Head of caudate nucleus (tissue), 42 donors: Measurements from ENCODE around the gene RBBP9.
"Not testable (repeated sequence)": the region's sequence is repeated elsewhere in the genome, so short reads cannot be mapped to it uniquely, and the experiment has no call there.

Source experiments
- DNase-seq, 42 donors: peaks; one replicate each; pipeline versions ENCODE4 v3.0.0 to v3.0.0-alpha.2; 2020 to 2021; ENCODE audit warnings: mixed read lengths in 7 of 42
- intact Hi-C: fragments of 100-400 bp; cut with DNase I; formaldehyde crosslinking; loops from one replicate; pipeline ENCODE4 v1.15.0; 2022

Gene RBBP9

DNA sequence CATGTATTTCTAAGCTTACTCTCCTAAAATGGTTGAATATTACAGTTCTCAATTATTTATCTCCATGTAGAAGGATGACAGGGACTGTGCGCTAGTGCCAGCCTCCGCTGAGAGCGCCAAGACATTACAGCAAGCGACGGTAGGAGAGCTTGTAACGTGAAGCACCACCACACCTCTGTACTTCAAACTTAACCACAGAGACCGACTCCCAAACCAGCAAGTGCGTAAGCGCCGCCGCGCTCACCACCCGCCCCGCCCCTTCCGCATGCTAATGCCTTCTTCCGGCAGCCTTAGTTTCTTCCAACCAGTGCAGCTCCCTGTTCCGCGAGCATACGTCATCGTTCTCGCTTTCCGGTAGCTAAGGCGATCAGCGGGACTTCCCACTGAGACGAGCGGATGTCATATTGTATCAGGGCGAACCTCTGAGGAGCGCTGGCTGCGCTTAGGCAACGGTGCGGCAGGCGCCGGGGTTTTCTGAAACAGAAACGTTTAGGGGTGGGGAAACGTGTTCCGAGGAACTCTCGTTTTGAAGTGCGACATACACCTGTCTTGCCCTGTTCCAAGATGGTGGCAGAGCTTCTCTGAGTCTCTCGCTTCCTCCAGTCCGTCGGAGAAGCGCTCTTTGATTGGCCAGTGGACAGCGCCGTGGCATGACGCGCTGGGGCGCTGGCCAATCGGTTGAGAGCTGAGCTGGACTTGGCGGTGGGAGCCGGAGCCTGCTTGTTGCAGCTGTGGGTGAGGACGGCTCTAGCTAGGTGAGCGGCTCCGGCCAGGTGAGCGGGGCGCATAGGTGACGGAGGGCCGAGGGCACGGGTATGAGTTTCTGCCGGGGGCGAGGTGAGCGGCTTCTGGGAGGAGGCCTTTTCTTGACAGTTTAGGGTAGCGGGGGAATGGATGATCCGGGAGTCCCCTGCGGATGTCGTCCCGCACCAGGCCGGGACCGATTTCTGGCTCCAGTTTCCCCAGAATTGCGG is 10.5 kb upstream of the RBBP9 start, which contains the start of gene SEC23B:
Gene SEC23B, plus strand, starts transcription at position 723 of the 974 bp plus-strand sequence. CDS start 2,896 bp downstream, outside the sequence.
- peak; percentile 94 to 99 (median 98) for DNase-seq
- intact Hi-C loops = loop anchor here (5.0 kb wide), 2 partner anchors 40 to 60 kb away; partner anchors contain the start of genes DZANK1, POLR3F and SMIM26

DNA sequence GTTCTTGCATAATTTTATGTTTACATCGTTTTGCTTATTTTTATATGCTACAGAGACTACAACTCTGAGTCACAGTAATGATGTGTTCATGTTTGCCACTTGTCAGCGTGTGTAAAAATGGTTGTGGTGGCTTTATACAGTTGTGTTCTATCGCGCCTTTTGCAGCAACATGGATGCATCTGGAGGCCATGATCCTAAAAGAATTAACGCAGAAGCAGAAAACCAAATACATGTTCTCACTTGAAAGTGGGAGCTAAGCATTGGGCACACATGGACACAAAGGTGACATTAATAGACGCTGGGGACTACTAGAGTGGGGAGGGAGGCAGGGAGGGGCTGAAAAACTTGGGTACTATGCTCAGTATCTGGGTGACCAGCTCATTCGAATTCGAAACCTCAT is 9.7 kb upstream of the RBBP9 start:
- peak in 5 of 42 donors; percentile 2 to 48 (median 4) for DNase-seq
- intact Hi-C loops = loop anchor here (5.0 kb wide), 2 partner anchors 39 to 61 kb away; partner anchors contain the start of genes DZANK1, POLR3F and SMIM26

DNA sequence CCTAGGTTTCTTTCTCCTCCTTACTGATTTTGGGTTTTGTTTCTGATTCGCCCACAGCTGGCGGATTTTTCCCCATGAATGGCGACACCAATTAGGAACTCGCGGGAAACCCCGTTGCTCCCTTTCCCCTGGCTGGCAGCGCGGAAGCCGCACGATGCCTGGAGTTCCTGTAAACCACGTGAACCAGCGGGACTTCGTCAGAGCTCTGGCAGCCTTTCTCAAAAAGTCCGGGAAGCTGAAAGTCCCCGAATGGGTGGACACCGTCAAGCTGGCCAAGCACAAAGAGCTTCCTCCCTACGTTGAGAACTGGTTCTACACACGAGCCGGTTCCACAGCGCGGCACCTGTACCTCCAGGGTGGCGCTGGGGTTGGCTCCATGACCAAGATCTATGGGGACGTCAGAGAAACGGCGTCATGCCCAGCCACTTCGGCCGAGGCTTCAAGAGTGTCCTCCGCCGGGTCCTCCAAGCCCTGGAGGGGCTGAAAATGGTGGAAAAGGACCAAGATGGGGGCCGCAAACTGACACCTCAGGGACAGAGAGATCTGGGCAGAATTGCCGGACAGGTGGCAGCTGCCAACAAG is 7.5 kb upstream of the RBBP9 start:
- intact Hi-C loops = loop anchor here (5.0 kb wide), 2 partner anchors 37 to 63 kb away; partner anchors contain the start of genes DZANK1, POLR3F and SMIM26
- peak in 29 of 42 donors; percentile 8 to 71 (median 26) for DNase-seq

DNA sequence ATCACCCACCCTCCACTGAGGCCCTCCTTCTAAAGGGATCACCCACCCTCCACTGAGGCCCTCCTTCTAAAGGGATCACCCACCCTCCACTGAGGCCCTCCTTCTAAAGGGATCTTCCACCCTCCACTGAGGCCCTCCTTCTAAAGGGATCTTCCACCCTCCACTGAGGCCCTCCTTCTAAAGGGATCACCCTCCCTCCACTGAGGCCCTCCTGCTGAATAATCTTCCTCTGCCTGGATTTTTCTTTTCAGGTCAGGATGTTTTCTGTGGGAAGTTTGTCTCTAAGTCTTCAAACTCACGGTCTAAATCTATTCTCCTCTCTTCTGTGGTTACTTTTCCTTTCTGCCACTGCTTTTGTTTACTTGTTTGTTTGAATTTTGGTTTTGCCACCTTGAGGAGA is 4.6 kb upstream of the RBBP9 start:
- intact Hi-C loops = not testable (repeated sequence)

DNA sequence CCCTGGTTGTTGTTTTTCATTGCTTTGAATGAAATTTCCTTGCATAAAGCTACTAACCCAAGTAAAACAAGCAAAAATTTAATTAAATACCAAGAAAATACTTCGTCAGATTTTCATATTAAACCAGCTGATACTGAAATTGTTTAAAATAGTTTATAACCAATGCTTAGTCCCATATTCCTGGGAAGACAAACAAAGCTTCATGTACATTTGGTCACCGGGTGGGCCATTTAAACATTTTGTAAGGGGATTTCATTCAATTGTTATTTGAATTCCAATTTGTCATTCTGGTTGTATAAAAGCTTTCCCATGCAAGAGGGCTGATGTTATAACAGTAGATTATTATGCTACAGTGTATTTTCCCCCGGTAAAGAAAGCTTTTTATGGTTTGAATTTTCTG is 578 bp upstream of the RBBP9 start:
- intact Hi-C loops = no loop called here
- DNase-seq = no peak

More for the DNA sequence above, 4.6 kb upstream of the RBBP9 start:
- DNase-seq = not testable (repeated sequence)

DNA sequence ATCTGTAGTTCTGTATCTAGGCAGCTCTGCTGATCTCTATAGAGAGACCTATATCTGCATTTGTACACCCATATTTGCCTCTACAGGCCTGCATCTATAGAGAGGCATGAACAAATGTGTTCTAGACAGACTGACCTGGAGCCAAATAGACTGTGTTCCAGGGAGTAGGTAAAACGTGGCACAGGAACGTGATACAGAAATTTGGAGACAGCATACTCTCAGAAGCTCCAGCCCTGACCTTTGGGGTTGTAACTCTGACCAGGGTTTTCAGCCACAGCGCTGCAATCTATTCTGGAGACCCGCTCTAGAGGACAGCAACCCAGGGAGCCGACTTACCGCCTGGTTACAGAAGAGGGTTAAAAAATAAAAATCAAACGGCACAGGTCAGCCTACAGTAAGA is 983 bp downstream of the RBBP9 start:
- intact Hi-C loops = no loop called here
- DNase-seq = no peak

DNA sequence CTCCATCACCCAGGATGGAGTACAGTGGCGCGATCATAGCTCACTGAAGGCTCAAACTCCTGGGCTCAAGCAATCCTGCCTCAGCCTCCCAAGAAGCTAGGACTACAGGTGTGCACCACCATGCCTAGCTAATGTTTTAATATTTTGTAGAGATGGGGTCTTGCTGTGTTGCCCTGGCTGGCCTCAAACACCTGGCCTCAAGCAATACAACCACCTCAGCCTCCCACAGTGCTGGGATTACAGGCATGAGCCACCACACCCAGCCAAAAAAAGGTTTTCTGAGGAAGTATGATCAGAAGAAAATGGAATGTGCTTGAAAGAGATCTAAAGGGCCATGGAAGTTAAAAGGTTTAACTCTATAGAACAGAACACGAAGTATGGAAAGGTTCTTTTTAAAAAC is 8.7 kb downstream of the RBBP9 start:
- intact Hi-C loops = no loop called here
- no peak for DNase-seq

DNA sequence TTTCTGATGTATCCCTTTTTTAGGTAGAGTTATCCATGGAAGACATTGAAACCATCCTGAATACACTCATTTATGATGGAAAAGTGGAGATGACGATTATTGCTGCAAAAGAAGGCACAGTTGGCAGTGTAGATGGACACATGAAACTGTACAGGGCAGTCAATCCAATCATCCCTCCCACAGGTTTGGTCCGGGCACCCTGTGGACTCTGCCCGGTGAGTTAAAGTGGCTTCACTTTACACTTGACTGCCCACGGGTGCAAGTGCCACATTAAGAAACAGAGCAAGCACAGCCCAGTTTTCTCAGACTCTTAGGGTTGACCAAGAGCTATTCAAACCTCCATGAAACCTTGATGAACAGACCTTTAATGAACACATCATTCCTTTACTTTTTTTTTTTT is 15.4 kb downstream of the RBBP9 start:
- no peak for DNase-seq
- intact Hi-C loops = no loop called here

DNA sequence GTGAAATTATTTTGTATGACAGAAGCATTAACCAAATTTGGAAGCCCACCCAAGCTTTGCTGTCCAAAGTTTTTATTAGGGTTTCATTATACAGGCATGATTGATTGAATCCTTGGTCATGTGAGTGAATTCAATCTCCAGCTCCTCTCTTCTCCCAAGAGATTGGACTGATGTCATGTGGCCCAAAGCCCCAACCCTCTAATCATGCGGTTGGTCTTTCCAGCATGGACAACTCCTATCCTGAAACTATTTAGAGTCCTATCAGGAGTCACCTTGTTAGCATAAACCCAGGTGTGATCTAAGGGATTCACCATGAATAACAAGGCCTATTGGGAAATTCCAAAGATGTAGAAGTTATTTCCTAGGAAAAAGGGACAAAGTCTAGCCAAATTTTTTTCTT is 19.2 kb downstream of the RBBP9 start:
- DNase-seq = no peak
- intact Hi-C loops = no loop called here

DNA sequence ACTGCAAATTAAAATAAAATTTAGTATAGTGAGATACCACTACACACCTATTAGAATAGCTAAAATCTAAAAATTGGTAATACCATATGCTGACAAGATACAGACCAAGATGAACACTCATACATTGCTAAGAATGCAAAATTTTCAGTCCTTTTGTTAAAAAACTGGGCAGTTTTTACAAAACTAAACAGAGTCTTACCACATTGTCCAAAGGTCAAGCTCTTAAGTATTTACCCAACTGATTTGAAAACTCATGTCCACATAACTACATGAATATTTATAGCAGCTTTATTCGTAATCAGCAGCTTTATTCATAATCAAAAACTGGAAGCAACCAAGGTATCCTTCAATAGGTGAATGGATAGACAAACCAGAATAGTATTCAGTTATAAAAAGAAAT is 19.8 kb downstream of the RBBP9 start:
- intact Hi-C loops = no loop called here
- DNase-seq = no peak

DNA sequence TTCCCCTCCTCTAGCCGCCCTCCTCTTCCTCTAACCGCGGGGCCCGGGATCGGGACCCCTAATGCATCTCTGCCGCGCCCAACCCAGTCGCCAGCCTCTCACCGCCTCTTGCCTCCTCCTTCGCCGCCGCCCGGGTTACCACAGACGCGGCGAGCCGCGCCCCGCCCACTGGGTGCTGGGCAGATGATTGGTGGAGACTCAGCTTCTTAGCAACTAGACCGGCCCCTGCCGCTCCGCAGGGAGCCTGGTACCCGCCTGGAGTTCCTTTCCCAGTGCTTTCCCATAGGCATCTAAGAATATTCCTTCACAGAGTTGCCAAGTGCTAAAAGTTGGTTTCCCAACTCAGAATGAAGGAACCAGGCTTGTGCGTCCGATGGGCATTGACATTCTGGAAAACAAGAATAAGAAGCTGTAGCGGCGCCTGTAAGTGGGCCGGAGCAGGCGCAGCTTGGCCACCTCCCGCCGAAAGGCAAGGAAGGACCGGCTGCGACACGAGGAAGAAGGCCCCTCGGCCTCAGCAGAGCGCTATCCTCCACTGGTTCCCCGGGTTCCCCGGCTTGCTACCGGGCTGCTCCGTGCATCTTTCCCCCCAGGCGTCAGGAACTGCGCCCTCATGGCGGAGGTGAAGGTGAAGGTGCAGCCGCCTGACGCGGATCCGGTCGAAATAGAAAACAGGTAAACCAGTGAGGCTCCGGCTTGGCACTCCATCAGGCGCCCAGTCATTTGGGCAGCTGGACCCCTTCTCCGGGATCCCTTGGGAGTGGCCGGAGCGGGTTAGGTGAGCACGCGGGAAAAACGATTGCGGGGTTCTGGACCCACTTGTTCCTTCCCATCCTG is 29.9 kb downstream of the RBBP9 start, which contains the start of the genes DZANK1 and POLR3F:
Gene DZANK1, minus strand, starts transcription at position 137 of the 837 bp plus-strand sequence. CDS start 1,672 bp downstream, outside the sequence.
Gene POLR3F, plus strand, starts transcription at position 497 of the 837 bp plus-strand sequence. Its CDS starts 117 bp downstream, at position 614.
- intact Hi-C loops = loop anchor here (5.0 to 10.0 kb wide), 2 partner anchors 40 to 108 kb away; partner anchors contain the start of gene SEC23B
- peak; percentile 94 to 99 (median 98) for DNase-seq

DNA sequence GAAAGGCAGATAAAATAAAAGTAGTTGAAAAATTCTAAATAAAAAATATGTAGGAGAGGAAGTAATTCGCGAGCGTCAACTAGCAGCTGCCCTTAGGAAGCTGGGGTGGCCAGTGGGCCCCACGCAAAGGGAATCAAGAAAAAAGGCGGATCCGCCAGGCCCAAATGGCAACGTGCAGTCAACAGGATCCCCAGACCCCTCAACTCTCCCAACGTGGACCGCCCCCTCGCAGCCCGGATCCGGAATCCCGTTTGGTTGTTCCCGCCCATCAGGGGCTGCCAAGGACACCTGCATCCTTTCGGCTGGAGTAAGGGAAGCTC is 30.5 kb downstream of the RBBP9 start:
- DNase-seq = no peak
- intact Hi-C loops = loop anchor here (5.0 to 10.0 kb wide), 2 partner anchors 41 to 108 kb away; partner anchors contain the start of gene SEC23B

DNA sequence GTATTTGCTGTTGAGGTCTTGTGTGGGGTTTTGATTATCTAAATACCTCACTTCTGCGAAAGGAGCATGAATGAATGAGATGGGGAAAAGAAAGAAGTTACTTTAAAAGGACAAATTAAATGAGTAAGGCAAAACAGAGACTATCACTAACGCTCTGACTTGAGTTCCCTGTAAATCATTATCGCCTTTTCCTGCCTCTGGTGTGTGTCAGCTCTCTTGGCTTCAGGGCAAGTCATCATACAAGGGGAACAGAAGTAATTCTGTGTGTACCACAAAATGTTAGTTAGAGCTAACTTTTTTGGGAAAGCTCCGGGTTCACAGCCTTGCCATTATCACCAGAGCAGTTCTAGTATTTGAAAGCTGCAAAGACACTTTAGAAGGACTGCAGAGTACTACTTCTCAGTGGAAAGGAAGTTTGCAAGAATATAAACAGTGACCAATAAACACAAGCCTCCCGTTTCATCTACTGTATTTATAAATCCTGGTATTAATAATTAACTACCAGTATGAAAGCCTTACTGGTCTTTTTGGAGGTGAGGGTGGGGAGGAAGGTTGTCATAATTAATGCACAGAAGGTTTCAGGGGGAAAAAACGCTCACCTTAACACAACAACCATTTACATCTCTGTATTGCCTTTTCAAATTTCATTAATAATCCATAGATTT is 31.4 kb downstream of the RBBP9 start:
- intact Hi-C loops = loop anchor here (5.0 to 10.0 kb wide), 2 partner anchors 42 to 109 kb away; partner anchors contain the start of gene SEC23B
- no peak for DNase-seq

DNA sequence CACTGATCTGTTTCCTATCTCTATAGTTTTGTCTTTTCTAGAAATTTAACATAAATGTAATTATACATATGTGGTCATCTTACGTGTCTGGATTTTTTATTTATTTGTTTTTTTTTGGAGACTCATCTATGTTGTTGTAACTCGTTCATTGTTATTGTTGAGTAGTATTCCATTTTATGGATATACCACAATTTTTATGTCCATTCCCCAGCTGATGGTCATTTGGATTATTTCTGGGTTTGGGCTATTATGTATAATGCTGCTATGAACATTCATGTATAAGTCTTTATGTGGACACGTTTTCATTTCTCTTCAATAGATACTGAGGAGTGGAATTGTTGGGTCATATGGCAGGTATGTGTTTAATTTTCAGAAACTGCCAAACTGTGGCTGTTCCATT is 40.4 kb downstream of the RBBP9 start:
- DNase-seq = no peak
- intact Hi-C loops = no loop called here

DNA sequence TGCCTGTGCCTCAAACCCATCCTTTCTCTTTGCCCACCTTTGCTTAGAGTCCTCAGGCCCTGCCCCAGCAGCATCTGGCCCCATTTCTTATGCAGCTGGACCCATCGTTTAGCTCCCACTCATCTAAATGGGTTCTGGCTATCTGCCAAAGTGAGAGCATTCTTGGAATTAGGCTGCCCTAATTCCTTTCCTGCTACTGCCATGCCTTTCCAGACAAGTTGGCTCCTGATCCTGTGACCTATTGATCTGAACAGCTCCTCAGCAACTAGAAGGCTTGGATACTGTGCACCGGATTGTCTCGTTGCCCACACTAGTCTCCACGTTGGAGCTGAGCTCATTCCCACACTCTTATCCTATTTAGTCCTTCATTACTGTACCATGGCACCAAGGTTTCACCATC is 53.1 kb downstream of the RBBP9 start:
- intact Hi-C loops = no loop called here
- DNase-seq = no peak

DNA sequence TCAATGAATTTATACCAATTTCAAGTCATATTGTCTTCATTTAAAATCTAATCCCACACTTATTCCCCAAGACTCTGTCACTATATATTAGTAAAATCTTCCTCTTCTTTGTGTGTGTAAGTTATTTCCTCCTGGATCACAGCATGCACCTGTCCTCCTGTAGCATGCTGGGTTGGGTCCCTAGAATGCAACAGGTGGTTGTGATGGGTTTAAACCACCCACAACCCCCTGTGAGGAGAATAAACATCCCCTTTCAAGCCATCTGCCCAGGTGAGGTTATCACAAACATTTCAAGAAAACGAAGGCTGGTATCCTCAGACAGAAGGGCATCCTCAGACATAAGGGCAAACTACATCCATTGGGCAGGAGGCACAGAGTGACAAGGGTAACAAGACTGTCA is 56.6 kb downstream of the RBBP9 start:
- DNase-seq = no peak
- intact Hi-C loops = no loop called here

DNA sequence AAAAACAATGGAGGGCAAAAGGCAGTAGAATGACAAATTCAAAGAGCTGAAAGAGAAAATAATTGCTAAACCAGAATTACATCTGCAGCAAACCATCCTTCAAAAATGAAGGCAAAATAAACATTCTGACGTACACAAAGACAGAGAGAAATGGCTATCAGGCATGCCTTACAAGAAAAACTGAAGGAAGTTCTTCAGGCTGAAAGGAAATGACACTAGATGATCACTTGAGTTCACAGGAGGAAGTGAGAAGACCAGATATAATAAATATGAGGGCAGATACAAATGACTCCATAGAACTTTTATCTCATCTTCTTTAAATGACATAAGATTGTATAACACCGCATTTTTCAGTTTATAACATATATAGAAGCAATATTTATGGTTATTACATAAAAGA is 60.2 kb downstream of the RBBP9 start:
- DNase-seq = no peak
- intact Hi-C loops = no loop called here
